ENCODE measurements around the gene C14orf93.
"Not testable (repeated sequence)": the region's sequence is repeated elsewhere in the genome, so short reads cannot be mapped to it uniquely, and the experiment has no call there.

The C14orf93 gene

GRCh38 chr14:23020143-23021128 is 10.5 kb upstream of the C14orf93 start:
- no peak for DNase-seq (ENCODE audit: low spot score)

DNA sequence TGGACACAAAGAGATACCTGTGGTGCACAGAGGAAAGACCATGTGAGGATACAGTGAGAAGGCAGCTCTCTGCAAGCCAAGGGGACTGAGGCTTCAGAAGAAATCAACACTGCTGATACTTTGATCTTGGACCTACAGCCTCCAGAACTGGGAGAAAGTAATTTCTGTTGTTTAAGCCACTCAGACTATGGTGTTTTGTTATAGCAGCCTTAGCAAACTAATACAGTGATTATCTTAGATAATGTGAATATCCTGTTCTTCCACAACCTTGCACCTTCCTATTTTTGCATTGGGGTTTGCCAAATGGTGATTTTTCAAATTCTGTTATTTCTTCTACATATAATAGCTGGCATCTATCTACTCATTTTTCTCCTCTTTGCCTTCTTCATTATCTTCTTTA is 8.2 kb upstream of the C14orf93 start:
- no peak for DNase-seq (ENCODE audit: low spot score)

GRCh38 chr14:23017091-23017490 is 7.1 kb upstream of the C14orf93 start:
- no peak for DNase-seq (ENCODE audit: low spot score)

DNA sequence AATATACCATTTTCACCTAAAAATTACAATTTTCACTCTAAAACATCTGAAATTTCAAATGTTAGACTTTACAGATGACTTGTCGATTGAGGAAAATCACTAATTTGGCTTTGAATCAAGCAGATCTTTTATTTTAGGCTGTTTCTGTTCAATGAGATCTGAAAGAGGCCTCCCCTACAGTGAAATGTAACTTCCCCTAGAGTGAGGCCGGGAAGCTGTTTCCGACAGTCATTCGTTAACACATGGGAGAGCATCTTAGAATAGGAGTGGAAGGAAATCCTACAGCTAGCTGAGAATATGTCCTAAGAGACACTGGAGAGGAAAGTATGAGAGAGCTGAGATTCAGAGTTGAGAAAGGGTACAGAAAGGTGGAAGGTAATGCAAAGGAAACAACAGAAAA is 5.7 kb upstream of the C14orf93 start:
- DNase-seq (ENCODE audit: low spot score): no peak

DNA sequence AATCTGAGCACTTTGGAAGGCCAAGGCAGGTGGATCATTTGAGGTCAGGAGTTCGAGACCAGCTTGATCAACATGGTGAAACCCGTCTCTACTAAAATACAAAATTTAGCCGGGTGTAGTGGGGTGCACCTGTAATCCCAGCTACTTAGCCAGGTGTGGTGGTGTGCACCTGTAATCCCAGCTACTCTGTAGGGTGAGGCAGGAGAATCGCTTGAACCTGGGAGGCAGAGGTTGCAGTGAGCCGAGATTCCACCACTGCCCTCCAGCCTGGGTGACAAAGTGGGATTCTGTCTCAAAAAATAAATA is 3.8 kb upstream of the C14orf93 start:
- DNase-seq (ENCODE audit: low spot score): not testable (repeated sequence)

GRCh38 chr14:23013054-23013748 is 3.3 kb upstream of the C14orf93 start:
- DNase-seq (ENCODE audit: low spot score): no peak

- DNase-seq (ENCODE audit: low spot score): no peak
Observed at GRCh38 chr14:23009483-23009938, 432 bp downstream of the C14orf93 start.

DNA sequence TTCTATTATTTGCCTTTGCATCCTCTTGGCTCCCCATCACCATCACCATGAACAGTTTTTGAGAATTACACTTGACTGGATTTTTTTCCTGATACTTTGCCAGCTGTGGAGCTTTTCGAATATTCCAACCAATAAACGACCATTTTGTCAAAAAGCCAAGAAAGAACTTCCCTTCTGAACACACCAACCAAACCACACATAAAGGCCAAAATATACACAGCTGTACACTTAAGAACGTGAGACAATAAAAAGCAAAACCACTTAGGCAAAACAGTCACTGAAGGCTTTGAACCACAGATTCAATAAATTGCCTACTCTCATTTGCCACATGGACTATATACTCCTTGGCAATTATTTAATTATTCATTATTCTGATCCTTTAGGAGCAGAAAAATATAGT is 1.1 kb downstream of the C14orf93 start:
- no peak for DNase-seq (ENCODE audit: low spot score)

DNA sequence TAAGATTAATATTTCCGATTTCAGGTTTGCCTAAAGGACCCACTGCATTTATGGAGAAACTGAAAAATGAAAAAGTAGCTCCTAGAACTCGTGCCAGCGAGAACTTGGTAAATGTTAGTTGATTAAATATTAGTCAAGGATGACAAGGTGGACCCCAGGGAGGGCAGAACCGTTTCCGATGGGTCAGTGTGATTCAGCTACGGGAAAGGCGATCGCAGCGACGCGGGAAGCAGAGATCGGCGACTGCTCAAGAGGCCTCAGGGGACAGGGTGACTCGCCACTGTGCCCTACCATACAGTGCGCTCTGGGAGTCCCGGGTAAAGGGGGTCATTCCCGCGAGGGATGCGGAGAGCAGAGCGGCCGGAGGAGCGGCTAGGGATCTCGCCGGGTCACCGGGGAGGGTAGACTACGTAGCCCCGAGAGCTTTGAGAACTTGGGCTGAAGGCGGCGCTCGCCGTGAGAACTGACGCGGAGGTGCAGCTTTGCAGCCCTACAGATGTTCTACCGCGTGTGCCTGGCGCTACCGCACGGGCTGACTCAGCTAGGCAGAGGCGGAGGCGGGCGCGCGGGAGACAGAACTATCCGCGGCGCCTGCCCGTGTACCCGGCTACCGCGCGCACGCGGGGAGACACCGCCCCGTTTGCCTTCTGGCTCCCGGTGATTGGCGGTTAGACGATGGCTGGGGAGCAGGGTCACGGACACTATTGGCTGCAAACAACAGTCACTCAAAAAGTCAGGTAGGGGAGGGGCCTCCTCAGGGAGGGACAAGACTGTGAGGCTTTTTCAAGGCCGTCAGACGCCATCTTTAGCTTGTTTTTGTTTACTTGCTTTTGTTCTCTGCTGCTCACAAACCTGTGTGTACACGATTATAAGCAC is 3.2 kb downstream of the C14orf93 start:
- DNase-seq (ENCODE audit: low spot score): peak; percentile 97

DNA sequence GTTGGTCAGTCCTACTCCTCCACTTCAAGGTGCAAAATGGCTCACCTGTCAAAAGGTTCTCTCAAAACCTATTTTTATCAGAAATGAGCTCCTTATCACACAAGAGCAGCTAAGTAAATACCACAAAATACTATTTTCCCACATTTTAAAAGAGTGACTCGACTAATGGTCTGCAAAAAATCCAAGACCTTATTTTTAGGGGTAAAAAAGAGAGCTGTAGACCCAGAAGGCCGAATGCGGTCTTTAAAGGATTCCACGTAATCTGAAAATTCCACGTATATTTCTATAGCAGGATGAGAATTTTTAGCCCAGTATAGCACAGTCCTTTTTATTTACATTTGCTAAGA is 3.8 kb downstream of the C14orf93 start:
- DNase-seq (ENCODE audit: low spot score): no peak

- DNase-seq (ENCODE audit: low spot score): no peak
Observed at GRCh38 chr14:23005451-23006187, 4.3 kb downstream of the C14orf93 start.

DNA sequence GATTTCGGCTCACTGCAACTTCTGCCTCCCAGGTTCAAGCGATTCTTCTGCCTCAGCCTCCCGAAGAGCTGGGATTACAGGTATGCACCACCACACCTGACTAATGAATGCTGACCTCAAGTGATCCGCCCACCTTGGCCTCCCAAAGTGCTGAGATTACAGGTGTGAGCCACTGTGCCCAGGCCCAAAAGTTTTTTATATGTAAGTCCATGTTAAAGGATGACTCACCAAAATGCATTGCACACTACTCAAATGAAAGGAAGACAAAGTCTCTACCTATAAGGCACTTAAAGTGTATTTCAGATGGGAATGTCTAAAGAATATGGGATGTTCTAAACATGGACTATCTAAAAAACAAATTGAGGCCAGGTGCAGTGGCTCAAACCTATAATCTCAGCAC is 5.7 kb downstream of the C14orf93 start:
- not testable (repeated sequence) for DNase-seq (ENCODE audit: low spot score)

DNA sequence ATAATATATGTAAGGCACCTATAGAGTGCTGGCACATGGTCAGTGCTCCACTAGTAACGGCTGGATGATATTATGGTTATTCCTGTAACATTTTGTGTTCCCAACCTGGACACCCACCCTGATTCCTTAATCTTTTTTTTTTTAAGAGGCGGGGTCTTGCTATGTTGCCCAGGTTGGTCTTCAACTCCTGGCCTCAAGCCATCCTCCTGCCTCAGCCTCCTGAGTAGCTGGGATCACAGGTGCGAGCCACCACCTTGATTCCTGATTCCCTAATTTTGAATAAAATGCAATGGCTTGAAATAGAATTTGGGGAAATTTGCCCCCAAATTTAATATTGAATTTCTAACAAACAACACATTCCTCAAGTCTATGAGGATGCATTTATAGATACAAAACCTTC is 7.4 kb downstream of the C14orf93 start:
- DNase-seq (ENCODE audit: low spot score): no peak

GRCh38 chr14:23000860-23001259 is 9.1 kb downstream of the C14orf93 start:
- no peak for DNase-seq (ENCODE audit: low spot score)

DNA sequence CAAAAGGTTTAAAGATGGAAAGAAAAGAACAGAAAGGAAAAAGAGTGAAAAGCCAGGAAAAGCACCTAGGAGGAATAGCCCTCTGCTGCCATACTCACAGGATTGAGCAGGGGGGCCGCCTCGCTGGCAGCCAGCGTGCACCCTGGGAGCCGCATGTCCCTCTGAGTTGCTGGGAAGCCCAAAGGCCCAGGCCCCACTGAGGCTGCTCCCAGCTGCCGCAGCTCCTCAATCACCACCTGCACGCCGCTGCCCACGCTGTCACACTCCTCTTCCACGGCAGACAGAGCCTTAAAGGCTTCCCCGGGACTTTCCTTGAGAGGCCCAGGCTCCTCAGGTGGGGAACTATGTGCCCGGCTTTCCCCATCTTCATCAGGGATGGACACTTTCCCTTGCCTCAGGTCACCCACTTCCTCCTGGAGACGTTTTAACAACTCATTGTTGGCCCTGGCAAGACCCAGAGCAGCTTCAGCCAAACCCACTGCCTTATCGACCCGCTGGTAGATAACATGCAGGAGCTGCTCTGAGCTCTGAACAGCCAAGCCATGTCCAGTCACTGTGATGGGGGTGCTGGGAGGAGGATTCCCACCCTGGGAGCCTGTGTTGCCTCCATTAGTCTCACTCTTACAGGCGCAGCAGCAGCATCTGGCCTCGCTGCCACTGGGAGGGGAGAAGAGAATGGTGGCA is 11.5 kb downstream of the C14orf93 start:
- no peak for DNase-seq (ENCODE audit: low spot score)

DNA sequence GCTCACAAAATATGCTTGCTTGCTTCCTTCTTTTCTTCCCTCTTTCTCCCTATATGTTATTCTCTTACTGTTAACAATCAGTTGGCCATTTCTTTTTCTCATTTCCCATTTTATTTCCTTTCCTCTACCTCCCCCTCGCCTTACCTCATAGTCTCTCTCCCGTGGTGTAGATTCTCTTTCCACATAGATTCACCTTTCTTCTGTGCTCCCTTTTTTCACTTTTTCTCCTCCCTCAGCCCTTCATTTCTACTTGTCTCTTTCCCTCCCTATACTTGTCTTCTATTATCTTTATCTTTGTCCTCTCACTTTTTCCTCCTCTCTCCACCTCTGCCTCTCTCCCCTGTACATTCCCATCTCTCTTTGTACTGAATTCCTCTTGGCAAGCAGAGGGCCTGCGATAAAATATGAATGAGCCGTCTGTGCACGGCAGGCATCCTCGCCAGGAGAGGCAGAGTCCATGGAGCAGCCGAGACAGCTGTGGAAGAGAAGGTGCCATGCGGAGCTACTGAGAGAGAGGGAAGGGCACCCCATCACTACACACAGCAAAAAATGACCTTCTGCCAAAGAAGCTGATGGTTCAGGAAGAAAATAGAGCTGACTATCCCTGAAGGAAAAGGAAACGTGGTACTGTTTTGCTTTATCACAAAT is 12.1 kb downstream of the C14orf93 start:
- DNase-seq (ENCODE audit: low spot score): no peak

DNA sequence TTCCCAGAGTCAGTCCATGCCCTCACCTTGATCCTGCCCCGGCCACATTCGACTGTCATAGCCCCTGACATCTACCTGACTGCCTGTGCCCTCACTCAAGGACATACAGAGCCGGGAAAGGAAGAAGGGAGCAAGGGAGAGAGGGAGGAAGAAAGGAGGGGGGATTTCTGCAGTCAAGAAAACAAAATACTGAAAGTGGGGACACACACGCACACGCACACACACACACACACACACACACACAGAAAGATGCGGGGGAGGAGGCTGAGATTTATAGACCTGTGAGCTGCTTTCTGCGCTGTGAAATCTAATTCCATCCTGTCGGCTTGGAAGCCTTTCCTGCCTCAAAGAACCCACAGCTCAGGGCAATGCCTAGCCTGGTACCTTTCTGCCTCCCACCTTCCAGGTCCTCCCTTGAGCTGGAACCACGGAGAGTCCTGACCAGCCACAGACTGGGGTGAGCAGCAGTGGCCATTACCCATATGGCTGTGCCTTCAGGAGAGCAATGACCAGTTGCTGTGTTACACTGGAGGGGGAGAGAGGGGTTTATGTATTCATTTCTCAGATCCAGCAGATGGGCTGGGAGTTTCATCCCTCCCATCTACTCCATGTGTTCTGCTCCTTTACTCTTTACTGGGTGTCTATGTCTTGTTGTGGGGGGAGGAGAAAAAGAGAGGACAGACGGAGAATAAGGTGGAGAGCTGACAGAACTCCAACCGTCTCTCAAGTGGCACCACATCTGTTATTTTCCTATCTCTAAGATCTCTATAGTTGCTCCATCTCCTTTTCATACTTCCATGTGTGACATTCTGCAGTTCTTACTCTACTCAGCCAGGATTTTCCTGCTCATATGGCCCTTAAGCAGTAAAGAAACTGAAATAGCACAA is 12.9 kb downstream of the C14orf93 start:
- no peak for DNase-seq (ENCODE audit: low spot score)

- DNase-seq (ENCODE audit: low spot score): no peak
Observed at GRCh38 chr14:22995889-22996625, 13.9 kb downstream of the C14orf93 start.

DNA sequence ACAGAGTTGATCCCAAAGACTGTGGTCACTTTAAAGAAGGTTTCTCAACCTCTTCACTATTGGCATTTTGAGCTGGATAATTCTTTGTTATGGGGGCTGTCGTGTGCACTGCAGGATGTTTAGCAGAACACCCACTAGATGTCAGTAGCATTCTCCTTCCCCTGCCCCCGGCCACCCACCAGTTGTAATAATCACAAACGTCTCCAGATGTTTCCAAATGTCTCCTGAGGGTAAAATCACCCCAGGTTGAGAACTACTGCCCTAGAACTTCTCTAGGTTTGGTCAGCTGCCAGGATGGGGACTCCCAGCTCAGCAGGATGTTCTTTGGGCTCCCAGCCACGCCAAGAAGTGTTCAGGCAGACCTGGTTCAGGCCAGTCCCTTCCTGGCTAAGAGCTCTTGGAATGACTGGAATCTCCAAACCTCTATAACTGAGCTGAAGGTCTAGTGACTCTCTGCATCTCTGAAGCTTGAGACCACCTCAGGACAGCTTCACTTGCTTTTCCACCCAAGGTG is 15.1 kb downstream of the C14orf93 start:
- DNase-seq (ENCODE audit: low spot score): no peak
